ENCODE data around the gene ZNF579. TPM values are rescaled to one million over a fixed set of nuclear protein-coding genes. Genes with fewer than 3 reads are reported as not detected.
A peak's percentile ranks its signal among the peaks of the same experiment; 100 is the strongest.
"Not testable (repeated sequence)": the region's sequence is repeated elsewhere in the genome, so short reads cannot be mapped to it uniquely, and the experiment has no call there.

ZNF579 gene
- total and polyA plus RNA-seq, 4 experiments from 2014 or later = 0.62 to 9.6 (median 8.0) TPM; not detected in 1

- H3K9me3 Mint-ChIP-seq = no peaks in the 10 kb centered on the region
- DNase-seq = no peak
- H3K36me3 Mint-ChIP-seq = peaks cover 12 to 14% of the 10 kb centered on the region in 2 donors
- Histone ChIP-seq H3K27ac (ENCODE audit: low read depth, low read length) (no peak overlapping the region), H3K4me1 (ENCODE audit: insufficient read depth, low read length) (peaks cover 29% of the 10 kb centered on the region), H3K4me3 (ENCODE audit: low read length in 2 of 2) (no peak overlapping the region), H3K36me3 (ENCODE audit: insufficient read depth, low read length) (no peaks in the 10 kb centered on the region), H3K9me3 (ENCODE audit: control insufficient read depth in 1 of 2, low read length in 2 of 2) (no peaks in the 10 kb centered on the region), H3K27me3 (ENCODE audit: insufficient read depth, low read length) (no peaks in the 10 kb centered on the region)
- H3K27me3 Mint-ChIP-seq = no peaks in the 10 kb centered on the region
- peak overlapping the region in 1 of 8 donors; percentile 68 for H3K4me3 Mint-ChIP-seq
- POLR2A ChIA-PET (ENCODE audit: partially characterized antibody) = interaction anchor here (1.2 kb wide), 1 partner anchor 9 kb away, joined by 4 read pairs; the partner anchor contains the start of genes FIZ1 and ZNF524
- intact Hi-C loops (cut with micrococcal nuclease) = no loop called here
- CTCF ChIA-PET (ENCODE audit: partially characterized antibody) = no interaction called here
- peak overlapping the region in 1 of 7 donors; percentile 57 for H3K27ac Mint-ChIP-seq
- peaks cover 14 to 37% (median 26%) of the 10 kb centered on the region in 4 donors for H3K4me1 Mint-ChIP-seq
Measured at GRCh38 chr19:55590109-55590508, 9.5 kb upstream of the ZNF579 start.

GRCh38 chr19:55588738-55589137 lies 8.1 kb upstream of the ZNF579 start:
- POLR2A ChIA-PET (ENCODE audit: partially characterized antibody) = interaction anchor here (1.1 to 1.2 kb wide), 2 partner anchors 11 to 18 kb away, joined by 3 to 4 read pairs; partner anchors contain the start of genes FIZ1 and ZNF524
- intact Hi-C loops (cut with micrococcal nuclease) = no loop called here

GRCh38 chr19:55586976-55587668 lies 6.5 kb upstream of the ZNF579 start:
- Mint-ChIP-seq H3K27ac (peak overlapping the region; percentile 85 to 93 (median 88)), H3K4me3 (peak overlapping the region; percentile 84 to 94 (median 87)), H3K36me3 (peaks cover 3 to 4% of the 10 kb centered on the region in 2 donors), H3K4me1 (peaks cover 12 to 46% (median 28%) of the 10 kb centered on the region in 4 donors), H3K27me3 (no peaks in the 10 kb centered on the region), H3K9me3 (no peaks in the 10 kb centered on the region)
- POLR2A ChIA-PET (ENCODE audit: partially characterized antibody) = interaction anchor here (0.7 to 5.0 kb wide), 4 partner anchors 10 to 49 kb away, joined by 3 to 49 read pairs (median 4); partner anchors contain the start of genes FIZ1 and ZNF524
- DNase-seq = peak; percentile 88 to 96 (median 91)
- no peak overlapping the region for H3K27ac ChIP-seq (ENCODE audit: low read depth, low read length)
- no peaks in the 10 kb centered on the region for H3K27me3 ChIP-seq (ENCODE audit: insufficient read depth, low read length)
- H3K4me3 ChIP-seq (ENCODE audit: low read length in 2 of 2) = peak overlapping the region in 1 of 2 donors; percentile 60
- H3K4me1 ChIP-seq (ENCODE audit: insufficient read depth, low read length) = peaks cover 29% of the 10 kb centered on the region
- intact Hi-C loops (cut with micrococcal nuclease) = loop anchor here (1.0 kb wide), 3 partner anchors 12 to 37 kb away; partner anchors contain the start of genes FIZ1, ZNF784 and ZNF865
- no peaks in the 10 kb centered on the region for H3K9me3 ChIP-seq (ENCODE audit: control insufficient read depth in 1 of 2, low read length in 2 of 2)
- CTCF ChIA-PET (ENCODE audit: partially characterized antibody) = interaction anchor here (1.3 to 5.0 kb wide), 2 partner anchors 19 to 45 kb away, joined by 8 to 23 read pairs; partner anchors contain the start of gene ZNF865
- no peaks in the 10 kb centered on the region for H3K36me3 ChIP-seq (ENCODE audit: insufficient read depth, low read length)

More at GRCh38 chr19:55588738-55589137, 8.1 kb upstream of the ZNF579 start:
- no peaks in the 10 kb centered on the region for H3K9me3 ChIP-seq (ENCODE audit: control insufficient read depth in 1 of 2, low read length in 2 of 2)
- peak overlapping the region in 2 of 7 donors; percentile 60 to 82 for H3K27ac Mint-ChIP-seq
- H3K9me3 Mint-ChIP-seq = no peaks in the 10 kb centered on the region
- H3K27me3 ChIP-seq (ENCODE audit: insufficient read depth, low read length) = no peaks in the 10 kb centered on the region
- H3K4me1 ChIP-seq (ENCODE audit: insufficient read depth, low read length) = peaks cover 29% of the 10 kb centered on the region
- no peak overlapping the region for H3K27ac ChIP-seq (ENCODE audit: low read depth, low read length)
- H3K27me3 Mint-ChIP-seq = no peaks in the 10 kb centered on the region
- peaks cover 4 to 7% of the 10 kb centered on the region in 2 donors for H3K36me3 Mint-ChIP-seq
- peak overlapping the region in 1 of 8 donors; percentile 32 for H3K4me3 Mint-ChIP-seq
- peaks cover 12 to 44% (median 27%) of the 10 kb centered on the region in 4 donors for H3K4me1 Mint-ChIP-seq
- H3K36me3 ChIP-seq (ENCODE audit: insufficient read depth, low read length) = no peaks in the 10 kb centered on the region
- DNase-seq = no peak
- H3K4me3 ChIP-seq (ENCODE audit: low read length in 2 of 2) = no peak overlapping the region
- CTCF ChIA-PET (ENCODE audit: partially characterized antibody) = no interaction called here

- Histone ChIP-seq H3K27me3 (ENCODE audit: insufficient read depth, low read length) (no peaks in the 10 kb centered on the region), H3K27ac (ENCODE audit: low read depth, low read length) (no peak overlapping the region), H3K36me3 (ENCODE audit: insufficient read depth, low read length) (no peaks in the 10 kb centered on the region), H3K9me3 (ENCODE audit: control insufficient read depth in 1 of 2, low read length in 2 of 2) (no peaks in the 10 kb centered on the region), H3K4me1 (ENCODE audit: insufficient read depth, low read length) (peaks cover 41% of the 10 kb centered on the region), H3K4me3 (ENCODE audit: low read length in 2 of 2) (peak overlapping the region; percentile 6 to 10)
- peak in 2 of 5 donors; percentile 23 to 53 for DNase-seq
- H3K4me1 Mint-ChIP-seq = peaks cover 23 to 59% (median 39%) of the 10 kb centered on the region in 4 donors
- H3K27ac Mint-ChIP-seq = peak overlapping the region; percentile 7 to 93 (median 79)
- intact Hi-C loops (cut with micrococcal nuclease) = no loop called here
- H3K27me3 Mint-ChIP-seq = no peaks in the 10 kb centered on the region
- peak overlapping the region; percentile 66 to 94 (median 84) for H3K4me3 Mint-ChIP-seq
- no peaks in the 10 kb centered on the region for H3K9me3 Mint-ChIP-seq
- ChIA-PET CTCF (ENCODE audit: partially characterized antibody) (interaction anchor here (1.6 to 5.0 kb wide), 3 partner anchors 20 to 46 kb away, joined by 3 to 23 read pairs (median 9); partner anchors contain the start of genes ZNF784 and ZNF865), POLR2A (ENCODE audit: partially characterized antibody) (interaction anchor here (0.6 to 5.0 kb wide), 4 partner anchors 9 to 69 kb away, joined by 3 to 49 read pairs (median 3); partner anchors contain the start of genes FIZ1 and ZNF524)
- H3K36me3 Mint-ChIP-seq = no peaks in the 10 kb centered on the region
Measured at GRCh38 chr19:55585658-55586339, 5.2 kb upstream of the ZNF579 start.

GRCh38 chr19:55584871-55585270 lies 4.2 kb upstream of the ZNF579 start:
- intact Hi-C loops (cut with micrococcal nuclease) = no loop called here
- no peaks in the 10 kb centered on the region for H3K36me3 ChIP-seq (ENCODE audit: insufficient read depth, low read length)
- H3K4me1 ChIP-seq (ENCODE audit: insufficient read depth, low read length) = peaks cover 46% of the 10 kb centered on the region
- H3K9me3 ChIP-seq (ENCODE audit: control insufficient read depth in 1 of 2, low read length in 2 of 2) = no peaks in the 10 kb centered on the region
- peaks cover 26 to 61% (median 41%) of the 10 kb centered on the region in 4 donors for H3K4me1 Mint-ChIP-seq
- H3K27ac Mint-ChIP-seq = peak overlapping the region in 2 of 7 donors; percentile 10 to 46
- no peaks in the 10 kb centered on the region for H3K27me3 ChIP-seq (ENCODE audit: insufficient read depth, low read length)
- no peak for DNase-seq
- POLR2A ChIA-PET (ENCODE audit: partially characterized antibody) = interaction anchor here (0.8 to 5.0 kb wide), 2 partner anchors 15 to 40 kb away, joined by 4 to 49 read pairs; partner anchors contain the start of genes FIZ1, ZNF524 and ZNF784
- H3K4me3 ChIP-seq (ENCODE audit: low read length in 2 of 2) = no peak overlapping the region
- CTCF ChIA-PET (ENCODE audit: partially characterized antibody) = interaction anchor here (1.6 to 5.0 kb wide), 3 partner anchors 21 to 47 kb away, joined by 3 to 23 read pairs (median 9); partner anchors contain the start of genes ZNF784 and ZNF865
- peaks cover 0 to under 1% of the 10 kb centered on the region in 2 donors for H3K27me3 Mint-ChIP-seq
- H3K9me3 Mint-ChIP-seq = peaks cover 0 to 1% (median 0%) of the 10 kb centered on the region in 8 donors
- peak overlapping the region in 1 of 8 donors; percentile 89 for H3K4me3 Mint-ChIP-seq
- H3K36me3 Mint-ChIP-seq = peaks cover 2 to 3% of the 10 kb centered on the region in 2 donors
- H3K27ac ChIP-seq (ENCODE audit: low read depth, low read length) = no peak overlapping the region

GRCh38 chr19:55583897-55584296 lies 3.2 kb upstream of the ZNF579 start:
- Mint-ChIP-seq H3K27ac (peak overlapping the region in 2 of 7 donors; percentile 10 to 64), H3K4me1 (peaks cover 29 to 58% (median 44%) of the 10 kb centered on the region in 4 donors)
- H3K27ac ChIP-seq (ENCODE audit: low read depth, low read length); H3K36me3 Mint-ChIP-seq; H3K27me3 ChIP-seq (ENCODE audit: insufficient read depth, low read length); intact Hi-C loops (cut with micrococcal nuclease); H3K9me3 Mint-ChIP-seq; H3K9me3 ChIP-seq (ENCODE audit: control insufficient read depth in 1 of 2, low read length in 2 of 2); DNase-seq; H3K4me3 Mint-ChIP-seq; H3K36me3 ChIP-seq (ENCODE audit: insufficient read depth, low read length); H3K27me3 Mint-ChIP-seq; H3K4me3 ChIP-seq (ENCODE audit: low read length in 2 of 2): not testable (repeated sequence)
- peaks cover 48% of the 10 kb centered on the region for H3K4me1 ChIP-seq (ENCODE audit: insufficient read depth, low read length)
- ChIA-PET POLR2A (ENCODE audit: partially characterized antibody) (interaction anchor here (0.8 to 5.0 kb wide), 2 partner anchors 16 to 41 kb away, joined by 4 to 49 read pairs; partner anchors contain the start of genes FIZ1, ZNF524 and ZNF784), CTCF (ENCODE audit: partially characterized antibody) (interaction anchor here (1.6 to 5.0 kb wide), 3 partner anchors 22 to 48 kb away, joined by 3 to 23 read pairs (median 9); partner anchors contain the start of genes ZNF784 and ZNF865)

Measured in CD4-positive, alpha-beta memory T cell (primary cell).